Chondrocyte (in vitro differentiated cells): ENCODE results near the gene TRAPPC4. TPM values are rescaled to one million over a fixed set of nuclear protein-coding genes. Genes with fewer than 3 reads are reported as not detected.

Experiments
- DNase-seq: peaks from one replicate; pipeline ENCODE4 v3.0.0; 2021; ENCODE audit warnings: mixed read lengths, low spot score
- H3K27ac Mint-ChIP-seq: one replicate; pipeline ENCODE4 v1.8.0; 2021; ENCODE audit warnings: mild to moderate bottlenecking, moderate library complexity, mixed read lengths; ENCODE audit not compliant: unreplicated experiment
- H3K27me3 Mint-ChIP-seq: 2 replicates; pipeline ENCODE4 v1.8.0; 2021; ENCODE audit warnings: low read depth, mixed read lengths
- H3K36me3 Mint-ChIP-seq: 2 replicates; pipeline ENCODE4 v1.8.0; 2021; ENCODE audit warnings: low read depth, mixed read lengths
- H3K4me1 Mint-ChIP-seq: 2 replicates; pipeline ENCODE4 v1.8.0; 2021; ENCODE audit warnings: low read depth, mild to moderate bottlenecking, mixed read lengths
- H3K4me3 Mint-ChIP-seq: one replicate; pipeline ENCODE4 v1.8.0; 2021; ENCODE audit warnings: mild to moderate bottlenecking, moderate library complexity, mixed read lengths; ENCODE audit not compliant: unreplicated experiment
- H3K9me3 Mint-ChIP-seq: 2 replicates; pipeline ENCODE4 v1.8.0; 2021; ENCODE audit warnings: low read depth, mixed read lengths
- CTCF ChIP-seq: fragments of 200-600 bp; sonication (generic); IDR thresholded peaks from 2 replicates; pipeline ENCODE4 v1.5.0; 2021; ENCODE audit warnings: antibody characterized with exemption, mild to moderate bottlenecking, moderate library complexity
- total RNA-seq: library from RNA; stranded (reverse); gene quantifications from 3 replicates; pipeline ENCODE4 v1.2.1, GENCODE V29; 2021

Gene TRAPPC4
- total RNA-seq, 1 donor from 2014 or later: 73.0 TPM

- H3K9me3 Mint-ChIP-seq: no peaks in the 10 kb centered on the region
Observed at GRCh38 chr11:119000906-119001305, 17.7 kb upstream of the TRAPPC4 start.

GRCh38 chr11:119006656-119007055, 11.9 kb upstream of the TRAPPC4 start:
- H3K27ac Mint-ChIP-seq: no peak overlapping the region

More at GRCh38 chr11:119000906-119001305, 17.7 kb upstream of the TRAPPC4 start:
- Mint-ChIP-seq H3K36me3 (peaks cover 8% of the 10 kb centered on the region), H3K4me3 (no peak overlapping the region), H3K4me1 (peaks cover 32% of the 10 kb centered on the region), H3K27me3 (no peaks in the 10 kb centered on the region), H3K27ac (no peak overlapping the region)
- no peak for TF ChIP-seq CTCF
- DNase-seq: no peak

GRCh38 chr11:119011476-119012053, 7.0 kb upstream of the TRAPPC4 start:
- no peaks in the 10 kb centered on the region for H3K27me3 Mint-ChIP-seq
- H3K9me3 Mint-ChIP-seq: no peaks in the 10 kb centered on the region
- TF ChIP-seq CTCF: no peak
- H3K27ac Mint-ChIP-seq: no peak overlapping the region
- peaks cover 28% of the 10 kb centered on the region for H3K36me3 Mint-ChIP-seq
- DNase-seq: no peak
- H3K4me3 Mint-ChIP-seq: no peak overlapping the region
- H3K4me1 Mint-ChIP-seq: peaks cover 13% of the 10 kb centered on the region

More at GRCh38 chr11:119006656-119007055, 11.9 kb upstream of the TRAPPC4 start:
- Mint-ChIP-seq H3K9me3 (no peaks in the 10 kb centered on the region), H3K4me1 (no peaks in the 10 kb centered on the region), H3K27me3 (no peaks in the 10 kb centered on the region), H3K36me3 (peaks cover 18% of the 10 kb centered on the region), H3K4me3 (no peak overlapping the region)
- DNase-seq: no peak
- no peak for TF ChIP-seq CTCF

GRCh38 chr11:119012629-119013170, 5.9 kb upstream of the TRAPPC4 start:
- Mint-ChIP-seq H3K27ac (no peak overlapping the region), H3K27me3 (no peaks in the 10 kb centered on the region), H3K4me1 (peaks cover 24% of the 10 kb centered on the region), H3K36me3 (peaks cover 25% of the 10 kb centered on the region), H3K9me3 (no peaks in the 10 kb centered on the region), H3K4me3 (no peak overlapping the region)
- TF ChIP-seq CTCF: no peak
- DNase-seq: no peak

GRCh38 chr11:119014209-119014924, 4.2 kb upstream of the TRAPPC4 start:
- H3K36me3 Mint-ChIP-seq: peaks cover 22% of the 10 kb centered on the region
- no peaks in the 10 kb centered on the region for H3K27me3 Mint-ChIP-seq
- no peaks in the 10 kb centered on the region for H3K9me3 Mint-ChIP-seq
- H3K27ac Mint-ChIP-seq: no peak overlapping the region
- no peak for DNase-seq
- H3K4me1 Mint-ChIP-seq: peaks cover 30% of the 10 kb centered on the region
- H3K4me3 Mint-ChIP-seq: no peak overlapping the region
- no peak for TF ChIP-seq CTCF
